GM12878 (cell line): ENCODE data around the gene KLHL8. TPM values are rescaled to one million over a fixed set of nuclear protein-coding genes. Genes with fewer than 3 reads are reported as not detected.

Source experiments
- ATAC-seq: fragments of 200-7000 bp; cut with Tn5 transposase; 3 replicates; pipeline ENCODE4 v1.9.1; 2020; ENCODE audit warnings: mild to moderate bottlenecking, moderate library complexity
- BruUV-seq: library from RNA; stranded (reverse); fragments of 400-500 nt; replicated peaks from 2 replicates; lab custom pipeline; 2021; lab: Mats Ljungman, UMichigan
- CTCF ChIA-PET: fragments of 300-600 bp; sonication (Branson Sonifier 250); formaldehyde crosslinking; extraction: SDS; loops from one replicate; lab custom pipeline; 2021; ENCODE audit warnings: inconsistent platforms; lab: Yijun Ruan, JAX
- POLR2A ChIA-PET: fragments of 350-600 bp; formaldehyde crosslinking; extraction: SDS; loops from one replicate; lab custom pipeline; 2021; ENCODE audit warnings: inconsistent platforms; lab: Charles Lee
- RAD21 ChIA-PET: fragments of 300-600 bp; sonication (Branson Sonifier 250); formaldehyde crosslinking; loops from one replicate; lab custom pipeline; 2023; ENCODE audit warnings: antibody characterized with exemption; ENCODE audit not compliant: unreplicated experiment; lab: Charles Lee
- SMC1A ChIA-PET: fragments of 300-600 bp; sonication (Branson Sonifier 250); formaldehyde crosslinking; loops from one replicate; lab custom pipeline; 2023; ENCODE audit not compliant: unreplicated experiment, uncharacterized antibody; lab: Charles Lee
- DNase-seq: peaks from one replicate; pipeline ENCODE4 v3.0.0-alpha.2; 2011; ENCODE audit warnings: low read depth, low spot score
- FAIRE-seq: peaks from 3 replicates; lab custom pipeline; 2011; peaks lifted over from hg19 to GRCh38; lab: Jason Lieb, UNC
- H2AFZ ChIP-seq: 2 replicates; pipeline ENCODE4 v1.6.0; 2011; ENCODE audit warnings: low read depth, low read length, control low read depth; ENCODE audit not compliant: control insufficient read depth
- H3K27ac ChIP-seq: 2 replicates; pipeline ENCODE4 v1.5.1; 2011; ENCODE audit warnings: control low read depth; ENCODE audit not compliant: control insufficient read depth, insufficient read depth
- H3K27me3 ChIP-seq, 2 experiments: replicated peaks in 1 of 2; 2 replicates each; pipeline versions ENCODE4 v1.6.0 to v1.6.1; 2011; ENCODE audit warnings: low read length in 1 of 2; ENCODE audit not compliant: control insufficient read depth in 2 of 2, insufficient read depth in 2 of 2
- H3K36me3 ChIP-seq, 2 experiments: 2 replicates each; pipeline ENCODE4 v1.5.1; 2011; ENCODE audit warnings: low read length in 1 of 2; ENCODE audit not compliant: control insufficient read depth in 2 of 2, insufficient read depth in 2 of 2
- H3K4me1 ChIP-seq: 2 replicates; pipeline ENCODE4 v1.6.1; 2011; ENCODE audit warnings: mild to moderate bottlenecking, low read length, moderate library complexity, mixed read lengths; ENCODE audit not compliant: control insufficient read depth, insufficient read depth
- H3K4me2 ChIP-seq: 2 replicates; pipeline ENCODE4 v1.6.0; 2011; ENCODE audit warnings: control low read depth; ENCODE audit not compliant: control insufficient read depth, insufficient read depth
- H3K4me3 ChIP-seq: fragments of 200-600 bp; sonication (generic); 2 replicates; pipeline ENCODE4 v1.5.1; 2016
- H3K79me2 ChIP-seq: 2 replicates; pipeline ENCODE4 v1.6.0; 2011; ENCODE audit warnings: low read length; ENCODE audit not compliant: control insufficient read depth, insufficient read depth
- H3K9ac ChIP-seq: 2 replicates; pipeline ENCODE4 v1.8.0; 2011; ENCODE audit warnings: low read length, control low read depth, mixed read lengths; ENCODE audit not compliant: control insufficient read depth, insufficient read depth
- H3K9me3 ChIP-seq: replicated peaks from 3 replicates; pipeline ENCODE4 v1.5.1; 2011; ENCODE audit warnings: mild to moderate bottlenecking, low read length; ENCODE audit not compliant: control insufficient read depth, insufficient read depth
- H4K20me1 ChIP-seq: 2 replicates; pipeline ENCODE4 v1.6.0; 2011; ENCODE audit not compliant: control insufficient read depth, insufficient read depth
- BACH1 ChIP-seq: fragments of 450-650 bp; IDR thresholded peaks from 2 replicates; pipeline ENCODE4 v1.6.1; 2017; ENCODE audit warnings: mild to moderate bottlenecking, borderline replicate concordance
- BHLHE40 ChIP-seq, 2 experiments: fragments of 450-650 bp in 1 of 2; IDR thresholded peaks; 2 replicates each; pipeline ENCODE4 v1.6.1; 2011 to 2017; ENCODE audit warnings: low read depth in 2 of 2, borderline replicate concordance in 1 of 2, improper control_type of control experiment in 1 of 2, low read length in 1 of 2, mild to moderate bottlenecking in 1 of 2
- PAX5 ChIP-seq: IDR thresholded peaks from 2 replicates; pipeline ENCODE4 v1.6.1; 2011; ENCODE audit warnings: low read depth, low read length, borderline replicate concordance
- RELA ChIP-seq: fragments of 450-650 bp; IDR thresholded peaks from 2 replicates; pipeline ENCODE4 v1.8.0; 2014; ENCODE audit warnings: borderline replicate concordance; ENCODE audit not compliant: partially characterized antibody
- RUNX3 ChIP-seq: IDR thresholded peaks from 2 replicates; pipeline ENCODE4 v1.6.1; 2012; ENCODE audit warnings: low read length, inconsistent platforms
- SIN3A ChIP-seq: IDR thresholded peaks from 2 replicates; pipeline ENCODE4 v1.6.1; 2012; ENCODE audit warnings: low read depth, low read length, improper control_type of control experiment
- SMARCA5 ChIP-seq: fragments of 450-650 bp; IDR thresholded peaks from 2 replicates; pipeline ENCODE4 v1.6.1; 2017; ENCODE audit warnings: mild to moderate bottlenecking
- YY1 ChIP-seq: IDR thresholded peaks from 2 replicates; pipeline ENCODE4 v1.6.1; 2011; ENCODE audit warnings: low read depth, mild to moderate bottlenecking, low read length
- ZSCAN29 ChIP-seq: fragments of 450-650 bp; IDR thresholded peaks from 2 replicates; pipeline ENCODE4 v1.6.1; 2017; ENCODE audit warnings: mild to moderate bottlenecking, moderate library complexity
- WGBS: methylation state at CpG from one replicate; pipeline ENCODE4 v1.1.6; 2016; ENCODE audit warnings: low lambda C conversion rate; ENCODE audit not compliant: insufficient replicate concordance, insufficient coverage; ENCODE audit errors: missing lambda C conversion rate; 5-methylcytosine and 5-hydroxymethylcytosine counted together
- in situ Hi-C: fragments of 300-500 bp; cut with MboI; formaldehyde crosslinking; loops from 9 replicates; pipeline ENCODE4 v1.14.3; 2018; ENCODE audit warnings: mixed read lengths
- intact Hi-C: fragments of 100-400 bp; cut with micrococcal nuclease; formaldehyde crosslinking; loops from one replicate; pipeline ENCODE4 v1.14.2; 2022; ENCODE audit not compliant: unreplicated experiment
- polyA plus RNA-seq, 11 experiments: library from polyadenylated mRNA; depleted of rRNA in 4 of 11; unstranded in 6 of 11; stranded (reverse) in 5 of 11; fragments of >200 nt; fragmentation: Nextera tagmentation in 4 of 11; fragmentation: Illumina TruSeq in 1 of 11; extraction: Ambion mirVana in 4 of 11; extraction: Trizol in 1 of 11; gene quantifications; 1 replicate in 1 of 11; 2 replicates in 10 of 11; pipeline versions ENCODE4 v1.2.1 to v1.2.3, GENCODE V29; 2011 to 2016; ENCODE audit warnings: inconsistent platforms in 2 of 11, missing spikeins in 2 of 11, low read depth in 1 of 11
- total RNA-seq, 4 experiments: library from RNA; depleted of rRNA in 3 of 4; stranded (reverse); fragments of >200 nt in 3 of 4; fragmentation: Illumina TruSeq in 1 of 4; extraction: Trizol in 1 of 4; gene quantifications; 2 replicates each; pipeline versions ENCODE4 v1.2.1 to v1.2.3, GENCODE V29; 2013 to 2021
- TF ChIP-seq, protein P1 (sequence below): fragments of 450-650 bp; IDR thresholded peaks from 2 replicates; pipeline ENCODE4 v1.6.1; 2017; ENCODE audit warnings: mild to moderate bottlenecking, moderate library complexity
- TF ChIP-seq, protein P2 (sequence below): fragments of 450-650 bp; IDR thresholded peaks from 2 replicates; pipeline ENCODE4 v1.6.1; 2017; ENCODE audit warnings: antibody characterized with exemption, mild to moderate bottlenecking, moderate library complexity
- TF ChIP-seq, protein P3 (sequence below), 3 experiments: IDR thresholded peaks in 2 of 3; conservative IDR thresholded peaks in 1 of 3; 2 replicates each; pipeline ENCODE4 v1.5.1; 2011; ENCODE audit warnings: low read depth in 3 of 3, low read length in 3 of 3, mild to moderate bottlenecking in 3 of 3, control low read depth in 2 of 3, moderate library complexity in 2 of 3, inconsistent platforms in 1 of 3, mixed read lengths in 1 of 3; ENCODE audit not compliant: control insufficient read depth in 2 of 3, insufficient read depth in 1 of 3; ENCODE audit errors: extremely low read depth in 1 of 3

The KLHL8 gene
- total and polyA plus RNA-seq, 10 of the 15 experiments (the other 5 are each of a cell fraction or from before 2014, with no cell fraction given): 4.5 to 13.1 (median 9.0) TPM

DNA sequence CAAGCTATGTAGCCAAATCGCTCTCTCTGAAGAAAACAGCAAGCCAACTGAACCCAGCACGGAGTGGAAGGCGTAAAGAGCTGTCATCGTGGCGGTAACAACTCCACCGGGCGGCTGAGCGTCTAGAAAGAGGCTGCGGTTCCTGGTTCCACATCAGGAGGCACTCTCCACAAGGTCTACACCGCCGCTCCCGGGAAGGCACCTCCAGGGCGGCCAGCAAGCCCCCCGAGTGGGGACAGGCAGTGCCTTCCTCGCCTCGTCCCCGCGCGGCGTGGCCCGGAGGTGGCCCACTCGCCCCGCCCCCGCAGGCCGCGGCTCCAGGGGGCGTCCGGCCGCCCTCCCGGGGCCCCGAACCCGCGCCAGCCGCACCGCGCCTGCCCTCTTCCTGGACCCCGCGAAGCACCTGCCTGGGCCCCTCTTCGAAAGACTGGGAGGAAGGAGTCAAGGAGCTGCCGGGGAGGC, 755 bp downstream of the KLHL8 start:
- POLR2A ChIA-PET: interaction anchor here (1.0 to 1.9 kb wide), 2 partner anchors 10 to 16 kb away, joined by 3 to 10 read pairs; no protein-coding TSS in a partner anchor
- peak overlapping the region; percentile 97 for H3K9ac ChIP-seq
- H4K20me1 ChIP-seq: no peaks in the 10 kb centered on the region
- RAD21 ChIA-PET: interaction anchor here (0.5 to 2.0 kb wide), 9 partner anchors 9 to 991 kb away, joined by 3 to 7 read pairs (median 3); partner anchors contain the start of gene AFF1
- WGBS: under 1% methylated on average over 30 of the region's 40 CpGs
- peak overlapping the region; percentile 98 for H2AFZ ChIP-seq
- SMC1A ChIA-PET: interaction anchor here (0.6 to 4.8 kb wide), 8 partner anchors 16 to 308 kb away, joined by 3 to 30 read pairs (median 4); no protein-coding TSS in a partner anchor
- BruUV-seq: no TSS peak
- intact Hi-C loops (loop anchor here (5.0 kb wide), 1 partner anchor 212 kb away; no protein-coding TSS in a partner anchor), in situ Hi-C loops (no loop called here)
- no peaks in the 10 kb centered on the region for H3K36me3 ChIP-seq
- CTCF ChIA-PET: interaction anchor here (0.6 to 2.3 kb wide), 11 partner anchors 10 to 722 kb away, joined by 3 to 9 read pairs (median 4); no protein-coding TSS in a partner anchor
- DNase-seq (no peak), FAIRE-seq (no peak), ATAC-seq (peak; percentile 61)
- H3K9me3 ChIP-seq: no peaks in the 10 kb centered on the region
- no peaks in the 10 kb centered on the region; a peak in 1 of 4 replicates for H3K27me3 ChIP-seq
- peaks cover 36% of the 10 kb centered on the region for H3K79me2 ChIP-seq
- H3K4me2 ChIP-seq: peak overlapping the region; percentile 87
- H3K4me3 ChIP-seq: peak overlapping the region; percentile 100
- no peaks in the 10 kb centered on the region; the same call in 1 of the 2 replicates for H3K4me1 ChIP-seq
- peak overlapping the region; percentile 93 for H3K27ac ChIP-seq
- TF ChIP-seq BACH1 (peak; percentile 90), YY1 (0 out of 2 replicates have a peak, but pooled peaks have one; percentile 5), RELA (peak; percentile 8), SMARCA5 (peak; percentile 79), PAX5 (peak; percentile 46; the same call in 1 of the 2 replicates), SIN3A (no peak), BHLHE40 (IDR thresholded peaks at IDR 0.05; ENCODE audit: borderline replicate concordance in 1 of 2, low read depth in 2 of 2, low read length in 1 of 2) (peak in 1 of 2 experiments; percentile 11; a peak in 1 of 4 replicates), ZSCAN29 (0 out of 2 replicates have a peak, but pooled peaks have one; percentile 79), RUNX3 (peak; percentile 57)
- TF ChIP-seq, protein P1, sequence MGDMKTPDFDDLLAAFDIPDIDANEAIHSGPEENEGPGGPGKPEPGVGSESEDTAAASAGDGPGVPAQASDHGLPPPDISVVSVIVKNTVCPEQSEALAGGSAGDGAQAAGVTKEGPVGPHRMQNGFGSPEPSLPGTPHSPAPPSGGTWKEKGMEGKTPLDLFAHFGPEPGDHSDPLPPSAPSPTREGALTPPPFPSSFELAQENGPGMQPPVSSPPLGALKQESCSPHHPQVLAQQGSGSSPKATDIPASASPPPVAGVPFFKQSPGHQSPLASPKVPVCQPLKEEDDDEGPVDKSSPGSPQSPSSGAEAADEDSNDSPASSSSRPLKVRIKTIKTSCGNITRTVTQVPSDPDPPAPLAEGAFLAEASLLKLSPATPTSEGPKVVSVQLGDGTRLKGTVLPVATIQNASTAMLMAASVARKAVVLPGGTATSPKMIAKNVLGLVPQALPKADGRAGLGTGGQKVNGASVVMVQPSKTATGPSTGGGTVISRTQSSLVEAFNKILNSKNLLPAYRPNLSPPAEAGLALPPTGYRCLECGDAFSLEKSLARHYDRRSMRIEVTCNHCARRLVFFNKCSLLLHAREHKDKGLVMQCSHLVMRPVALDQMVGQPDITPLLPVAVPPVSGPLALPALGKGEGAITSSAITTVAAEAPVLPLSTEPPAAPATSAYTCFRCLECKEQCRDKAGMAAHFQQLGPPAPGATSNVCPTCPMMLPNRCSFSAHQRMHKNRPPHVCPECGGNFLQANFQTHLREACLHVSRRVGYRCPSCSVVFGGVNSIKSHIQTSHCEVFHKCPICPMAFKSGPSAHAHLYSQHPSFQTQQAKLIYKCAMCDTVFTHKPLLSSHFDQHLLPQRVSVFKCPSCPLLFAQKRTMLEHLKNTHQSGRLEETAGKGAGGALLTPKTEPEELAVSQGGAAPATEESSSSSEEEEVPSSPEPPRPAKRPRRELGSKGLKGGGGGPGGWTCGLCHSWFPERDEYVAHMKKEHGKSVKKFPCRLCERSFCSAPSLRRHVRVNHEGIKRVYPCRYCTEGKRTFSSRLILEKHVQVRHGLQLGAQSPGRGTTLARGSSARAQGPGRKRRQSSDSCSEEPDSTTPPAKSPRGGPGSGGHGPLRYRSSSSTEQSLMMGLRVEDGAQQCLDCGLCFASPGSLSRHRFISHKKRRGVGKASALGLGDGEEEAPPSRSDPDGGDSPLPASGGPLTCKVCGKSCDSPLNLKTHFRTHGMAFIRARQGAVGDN: peak; percentile 6; the same call in 1 of the 2 replicates
- TF ChIP-seq, protein P2, sequence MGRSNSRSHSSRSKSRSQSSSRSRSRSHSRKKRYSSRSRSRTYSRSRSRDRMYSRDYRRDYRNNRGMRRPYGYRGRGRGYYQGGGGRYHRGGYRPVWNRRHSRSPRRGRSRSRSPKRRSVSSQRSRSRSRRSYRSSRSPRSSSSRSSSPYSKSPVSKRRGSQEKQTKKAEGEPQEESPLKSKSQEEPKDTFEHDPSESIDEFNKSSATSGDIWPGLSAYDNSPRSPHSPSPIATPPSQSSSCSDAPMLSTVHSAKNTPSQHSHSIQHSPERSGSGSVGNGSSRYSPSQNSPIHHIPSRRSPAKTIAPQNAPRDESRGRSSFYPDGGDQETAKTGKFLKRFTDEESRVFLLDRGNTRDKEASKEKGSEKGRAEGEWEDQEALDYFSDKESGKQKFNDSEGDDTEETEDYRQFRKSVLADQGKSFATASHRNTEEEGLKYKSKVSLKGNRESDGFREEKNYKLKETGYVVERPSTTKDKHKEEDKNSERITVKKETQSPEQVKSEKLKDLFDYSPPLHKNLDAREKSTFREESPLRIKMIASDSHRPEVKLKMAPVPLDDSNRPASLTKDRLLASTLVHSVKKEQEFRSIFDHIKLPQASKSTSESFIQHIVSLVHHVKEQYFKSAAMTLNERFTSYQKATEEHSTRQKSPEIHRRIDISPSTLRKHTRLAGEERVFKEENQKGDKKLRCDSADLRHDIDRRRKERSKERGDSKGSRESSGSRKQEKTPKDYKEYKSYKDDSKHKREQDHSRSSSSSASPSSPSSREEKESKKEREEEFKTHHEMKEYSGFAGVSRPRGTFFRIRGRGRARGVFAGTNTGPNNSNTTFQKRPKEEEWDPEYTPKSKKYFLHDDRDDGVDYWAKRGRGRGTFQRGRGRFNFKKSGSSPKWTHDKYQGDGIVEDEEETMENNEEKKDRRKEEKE: 0 out of 2 replicates have a peak, but pooled peaks have one; percentile 39
- TF ChIP-seq, protein P3, sequence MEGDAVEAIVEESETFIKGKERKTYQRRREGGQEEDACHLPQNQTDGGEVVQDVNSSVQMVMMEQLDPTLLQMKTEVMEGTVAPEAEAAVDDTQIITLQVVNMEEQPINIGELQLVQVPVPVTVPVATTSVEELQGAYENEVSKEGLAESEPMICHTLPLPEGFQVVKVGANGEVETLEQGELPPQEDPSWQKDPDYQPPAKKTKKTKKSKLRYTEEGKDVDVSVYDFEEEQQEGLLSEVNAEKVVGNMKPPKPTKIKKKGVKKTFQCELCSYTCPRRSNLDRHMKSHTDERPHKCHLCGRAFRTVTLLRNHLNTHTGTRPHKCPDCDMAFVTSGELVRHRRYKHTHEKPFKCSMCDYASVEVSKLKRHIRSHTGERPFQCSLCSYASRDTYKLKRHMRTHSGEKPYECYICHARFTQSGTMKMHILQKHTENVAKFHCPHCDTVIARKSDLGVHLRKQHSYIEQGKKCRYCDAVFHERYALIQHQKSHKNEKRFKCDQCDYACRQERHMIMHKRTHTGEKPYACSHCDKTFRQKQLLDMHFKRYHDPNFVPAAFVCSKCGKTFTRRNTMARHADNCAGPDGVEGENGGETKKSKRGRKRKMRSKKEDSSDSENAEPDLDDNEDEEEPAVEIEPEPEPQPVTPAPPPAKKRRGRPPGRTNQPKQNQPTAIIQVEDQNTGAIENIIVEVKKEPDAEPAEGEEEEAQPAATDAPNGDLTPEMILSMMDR (IDR thresholded peaks at IDR 0.05 in 2 of 3, conservative IDR thresholded peaks at IDR 0.05 in 1 of 3; ENCODE audit: control insufficient read depth in 2 of 3, extremely low read depth in 1 of 3, insufficient read depth in 1 of 3, low read depth in 3 of 3, low read length in 3 of 3): peak; percentile 17 to 36 (median 22); a peak in 4 of 6 replicates
